ENCODE measurements around the gene GALNT11. TPM values are rescaled to one million over a fixed set of nuclear protein-coding genes. Genes with fewer than 3 reads are reported as not detected.

The GALNT11 gene
- total and polyA plus RNA-seq, 8 donors = 13.6 to 331 (median 26.6) TPM

DNA sequence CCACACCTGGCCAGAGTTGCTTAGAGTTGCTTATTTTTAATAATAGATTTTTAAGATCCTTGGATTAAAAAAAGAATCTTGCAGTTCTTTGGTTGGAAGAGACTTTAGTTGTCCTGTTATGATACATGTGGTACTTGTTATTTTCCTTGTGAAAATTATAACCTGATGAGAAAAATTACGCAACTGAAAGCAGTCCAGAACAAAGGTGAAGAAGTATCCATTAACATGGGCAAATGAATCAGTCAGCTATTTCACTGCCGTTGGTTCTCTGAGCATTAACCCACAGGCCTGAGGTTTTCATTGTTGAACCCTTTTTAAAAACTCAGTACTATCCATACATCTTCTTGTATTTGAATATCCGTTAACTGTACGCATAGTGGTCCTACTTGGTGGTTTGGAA, 68.2 kb downstream of the GALNT11 start:
- Histone ChIP-seq H3K4me3 (no peak overlapping the region), H3K27ac (no peak overlapping the region), H3K9me3 (peaks cover 3 to 12% (median 8%) of the 10 kb centered on the region in 4 donors), H3K4me1 (no peaks in the 10 kb centered on the region), H3K27me3 (no peaks in the 10 kb centered on the region), H3K36me3 (peaks cover 0 to 18% (median 7%) of the 10 kb centered on the region in 4 donors)
- 91 to 96% (median 95%) methylated on average over 4 of the region's 4 CpGs for WGBS, 5 donors
- intact Hi-C loops (cut with DNase I; ENCODE audit: low total_unique reads) = no loop called here
- TF ChIP-seq, protein P1, sequence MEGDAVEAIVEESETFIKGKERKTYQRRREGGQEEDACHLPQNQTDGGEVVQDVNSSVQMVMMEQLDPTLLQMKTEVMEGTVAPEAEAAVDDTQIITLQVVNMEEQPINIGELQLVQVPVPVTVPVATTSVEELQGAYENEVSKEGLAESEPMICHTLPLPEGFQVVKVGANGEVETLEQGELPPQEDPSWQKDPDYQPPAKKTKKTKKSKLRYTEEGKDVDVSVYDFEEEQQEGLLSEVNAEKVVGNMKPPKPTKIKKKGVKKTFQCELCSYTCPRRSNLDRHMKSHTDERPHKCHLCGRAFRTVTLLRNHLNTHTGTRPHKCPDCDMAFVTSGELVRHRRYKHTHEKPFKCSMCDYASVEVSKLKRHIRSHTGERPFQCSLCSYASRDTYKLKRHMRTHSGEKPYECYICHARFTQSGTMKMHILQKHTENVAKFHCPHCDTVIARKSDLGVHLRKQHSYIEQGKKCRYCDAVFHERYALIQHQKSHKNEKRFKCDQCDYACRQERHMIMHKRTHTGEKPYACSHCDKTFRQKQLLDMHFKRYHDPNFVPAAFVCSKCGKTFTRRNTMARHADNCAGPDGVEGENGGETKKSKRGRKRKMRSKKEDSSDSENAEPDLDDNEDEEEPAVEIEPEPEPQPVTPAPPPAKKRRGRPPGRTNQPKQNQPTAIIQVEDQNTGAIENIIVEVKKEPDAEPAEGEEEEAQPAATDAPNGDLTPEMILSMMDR (IDR thresholded peaks at IDR 0.05) = no peak
- no peak for TF ChIP-seq POLR2A (IDR thresholded peaks at IDR 0.05)
- no peak for TF ChIP-seq POLR2AphosphoS5 (IDR thresholded peaks at IDR 0.05)
- TF ChIP-seq EP300 (IDR thresholded peaks at IDR 0.05) = no peak
- no peak for DNase-seq

DNA sequence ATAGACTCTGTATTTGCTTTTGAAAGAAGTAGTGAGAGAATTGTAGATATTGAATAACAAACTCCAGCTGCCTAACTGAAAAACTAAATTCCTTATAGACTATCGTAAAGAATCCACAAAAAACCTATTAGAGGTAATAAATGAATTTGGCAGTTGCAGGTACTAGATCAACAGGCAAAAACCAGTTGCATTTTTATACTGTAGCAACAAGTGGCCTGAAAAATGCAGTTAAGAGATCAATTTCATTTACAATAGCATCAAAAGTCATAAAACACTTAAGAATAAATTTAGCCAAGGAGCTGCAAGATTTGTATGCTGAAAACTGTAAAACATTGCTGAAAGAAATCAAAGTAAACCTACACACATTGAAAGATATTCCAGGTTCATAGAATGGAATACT, 70.3 kb downstream of the GALNT11 start:
- Histone ChIP-seq H3K27me3 (no peaks in the 10 kb centered on the region), H3K36me3 (peaks cover 0 to 15% (median 7%) of the 10 kb centered on the region in 4 donors), H3K4me3 (no peak overlapping the region), H3K4me1 (no peaks in the 10 kb centered on the region), H3K9me3 (no peaks in the 10 kb centered on the region), H3K27ac (no peak overlapping the region)
- intact Hi-C loops (cut with DNase I; ENCODE audit: low total_unique reads) = no loop called here
- TF ChIP-seq POLR2A (IDR thresholded peaks at IDR 0.05) = no peak
- TF ChIP-seq EP300 (IDR thresholded peaks at IDR 0.05) = no peak
- TF ChIP-seq, protein P1 (IDR thresholded peaks at IDR 0.05) = no peak
- no peak for TF ChIP-seq POLR2AphosphoS5 (IDR thresholded peaks at IDR 0.05)
- WGBS, 5 donors = 64 to 76% (median 70%) methylated on average over 1 of the region's 1 CpG
- no peak for DNase-seq

DNA sequence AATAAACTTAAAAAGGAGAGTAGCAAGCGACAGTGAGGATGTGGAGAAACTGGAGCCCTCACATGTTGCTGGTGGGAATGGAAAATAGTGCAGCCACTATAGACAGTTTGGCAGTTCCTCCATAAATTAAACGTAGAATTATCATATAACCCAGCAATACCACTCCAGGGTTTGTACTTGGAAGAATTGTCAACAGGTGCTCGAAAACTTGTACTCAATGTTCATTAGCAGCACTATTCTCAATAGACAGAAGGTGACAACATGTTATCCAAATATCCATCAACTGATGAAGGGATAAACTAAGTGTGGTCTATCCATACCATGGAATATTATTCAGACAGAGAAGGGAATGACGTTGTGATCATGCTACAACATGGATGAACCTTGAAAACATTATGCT, 71.9 kb downstream of the GALNT11 start:
- Histone ChIP-seq H3K27me3 (no peaks in the 10 kb centered on the region), H3K27ac (no peak overlapping the region), H3K9me3 (no peaks in the 10 kb centered on the region), H3K4me3 (no peak overlapping the region), H3K4me1 (no peaks in the 10 kb centered on the region), H3K36me3 (peaks cover 0 to 29% (median 21%) of the 10 kb centered on the region in 4 donors)
- DNase-seq = no peak
- WGBS, 5 donors = 93 to 99% (median 96%) methylated on average over 4 of the region's 4 CpGs
- intact Hi-C loops (cut with DNase I; ENCODE audit: low total_unique reads) = no loop called here
- TF ChIP-seq, protein P1 (IDR thresholded peaks at IDR 0.05) = no peak
- TF ChIP-seq POLR2A (IDR thresholded peaks at IDR 0.05) = no peak
- TF ChIP-seq POLR2AphosphoS5 (IDR thresholded peaks at IDR 0.05) = no peak
- no peak for TF ChIP-seq EP300 (IDR thresholded peaks at IDR 0.05)

DNA sequence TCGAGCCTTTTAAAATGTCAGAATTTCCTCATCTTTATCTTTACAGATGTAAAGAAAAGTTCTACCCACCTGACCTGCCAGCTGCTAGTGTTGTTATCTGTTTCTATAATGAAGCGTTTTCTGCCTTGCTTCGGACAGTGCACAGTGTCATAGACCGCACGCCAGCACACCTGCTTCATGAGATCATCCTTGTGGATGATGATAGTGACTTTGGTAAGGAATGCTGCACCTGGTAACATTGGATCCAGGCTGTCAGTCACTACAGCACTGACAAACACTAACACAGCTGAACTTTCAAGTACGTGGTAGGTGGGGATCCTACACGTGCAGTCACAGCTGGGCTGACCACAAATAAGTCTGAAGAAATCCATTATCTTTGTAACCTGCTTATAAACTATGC, 77.6 kb downstream of the GALNT11 start:
- no peak for TF ChIP-seq POLR2A (IDR thresholded peaks at IDR 0.05)
- no peak for TF ChIP-seq POLR2AphosphoS5 (IDR thresholded peaks at IDR 0.05)
- TF ChIP-seq EP300 (IDR thresholded peaks at IDR 0.05) = no peak
- TF ChIP-seq, protein P1 (IDR thresholded peaks at IDR 0.05) = no peak
- Histone ChIP-seq H3K4me1 (no peaks in the 10 kb centered on the region), H3K27ac (no peak overlapping the region), H3K9me3 (no peaks in the 10 kb centered on the region), H3K36me3 (peaks cover 4 to 62% (median 62%) of the 10 kb centered on the region in 4 donors), H3K27me3 (no peaks in the 10 kb centered on the region), H3K4me3 (no peak overlapping the region)
- 76 to 94% (median 86%) methylated on average over 7 of the region's 7 CpGs for WGBS, 5 donors
- intact Hi-C loops (cut with DNase I; ENCODE audit: low total_unique reads) = no loop called here
- no peak for DNase-seq
